ENCODE data around the gene LKAAEAR1. TPM values are rescaled to one million over a fixed set of nuclear protein-coding genes. Genes with fewer than 3 reads are reported as not detected.

LKAAEAR1 gene
- total and polyA plus RNA-seq, 2 of the 4 experiments (the other 2 are of a cell fraction): 0.21 TPM; not detected in 1

- TF ChIP-seq NFE2L2 (IDR thresholded peaks at IDR 0.05; ENCODE audit: low read depth, low read length) (no peak), RCOR1 (IDR thresholded peaks at IDR 0.05; ENCODE audit: insufficient replicate concordance, low read length) (no peak), CHD1 (IDR thresholded peaks at IDR 0.05; ENCODE audit: low read depth, low read length) (no peak), POLR2A (IDR thresholded peaks at IDR 0.05; ENCODE audit: low read depth, low read length) (no peak)
Observed at GRCh38 chr20:64038224-64038564, 46.0 kb downstream of the LKAAEAR1 start (continued).

GRCh38 chr20:64037498-64038213, 46.5 kb downstream of the LKAAEAR1 start:
- Histone ChIP-seq H2AFZ (replicated peaks; ENCODE audit: low read length, poor library complexity) (peak overlapping the region; percentile 49), H3K4me1 (ENCODE audit: control insufficient read depth, insufficient read depth, low read length) (peaks cover 5% of the 10 kb centered on the region; the same call in 1 of the 2 replicates), H3K14ac (replicated peaks; ENCODE audit: low read depth, low read length) (no peak overlapping the region), H3K27ac (ENCODE audit: insufficient read depth, low read length) (no peak overlapping the region), H3K56ac (ENCODE audit: extremely low read depth, insufficient read depth, low read length) (no peak overlapping the region), H2BK120ac (ENCODE audit: low read depth, low read length) (no peak overlapping the region), H3K4me2 (ENCODE audit: low read depth, low read length) (no peak overlapping the region), H4K8ac (ENCODE audit: low read depth in 2 of 2, low read length in 2 of 2) (no peak overlapping the region), H3K4me3 (ENCODE audit: insufficient read depth, low read depth, low read length) (no peak overlapping the region), H3K9ac (ENCODE audit: low read depth, low read length) (no peak overlapping the region), H3K23ac (ENCODE audit: low read depth, low read length) (no peak overlapping the region), H2BK15ac (ENCODE audit: low read depth, low read length) (no peak overlapping the region), H2BK20ac (ENCODE audit: low read depth, low read length) (no peak overlapping the region), H3K9me3 (ENCODE audit: control insufficient read depth, insufficient read depth, low read length) (no peaks in the 10 kb centered on the region), H3K18ac (ENCODE audit: low read depth, low read length) (no peak overlapping the region), H3K79me1 (ENCODE audit: low read depth in 1 of 2, low read length in 2 of 2) (no peaks in the 10 kb centered on the region), H3K27me3 (ENCODE audit: control insufficient read depth, insufficient read depth, low read length) (peaks cover 44% of the 10 kb centered on the region), H4K5ac (ENCODE audit: low read depth, low read length) (no peak overlapping the region), H4K20me1 (ENCODE audit: insufficient read depth, low read length) (peaks cover 5% of the 10 kb centered on the region; the same call in 1 of the 2 replicates), H3K36me3 (ENCODE audit: control insufficient read depth, insufficient read depth, low read length) (peaks cover 10% of the 10 kb centered on the region), H2AK9ac (replicated peaks; ENCODE audit: low read depth, low read length, poor library complexity) (peak overlapping the region; percentile 50), H4K91ac (ENCODE audit: insufficient read depth, low read depth, low read length) (no peak overlapping the region), H3K4ac (ENCODE audit: low read depth, low read length) (no peak overlapping the region), H2AK5ac (ENCODE audit: low read depth, low read length) (no peak overlapping the region), H3K9me1 (ENCODE audit: insufficient read depth, low read length) (no peaks in the 10 kb centered on the region), H2BK5ac (ENCODE audit: low read depth, low read length, poor library complexity, severe bottlenecking) (no peak overlapping the region)
- no TSS peak for BruUV-seq (replicated peaks)
- in situ Hi-C loops (cut with MboI; ENCODE audit: low sequenced_read_pairs): no loop called here
- ATAC-seq (ENCODE audit: low read depth): no peak
- no peak for DNase-seq
- intact Hi-C loops (cut with micrococcal nuclease): loop anchor here (2.0 kb wide), 1 partner anchor 19 kb away; no protein-coding TSS in a partner anchor
- dilution Hi-C loops (cut with HindIII; ENCODE audit: low sequenced_read_pairs, unreplicated experiment): no loop called here
- POLR2A ChIA-PET (ENCODE audit: unreplicated experiment): no interaction called here
- CTCF ChIA-PET: interaction anchor here (0.8 to 1.9 kb wide), 3 partner anchors 10 to 500 kb away, joined by 3 to 6 read pairs (median 3); partner anchors contain the start of gene PTK6
- 13% methylated on average over 24 of the region's 36 CpGs; no CpG with 5 or more reads in 1 of the 2 experiments for WGBS, 2 experiments (ENCODE audit: extremely low coverage in 2 of 2, insufficient read length in 1 of 2)
- TF ChIP-seq RAD21 (IDR thresholded peaks at IDR 0.05; ENCODE audit: low read length): no peak
- no peak for TF ChIP-seq ELK1 (IDR thresholded peaks at IDR 0.05; ENCODE audit: borderline replicate concordance, low read depth, low read length)
- TF ChIP-seq BHLHE40 (IDR thresholded peaks at IDR 0.05; ENCODE audit: low read depth, low read length): no peak
- no peak for TF ChIP-seq CTCF (conservative IDR thresholded peaks at IDR 0.05; ENCODE audit: low read depth, low read length)
- no peak for TF ChIP-seq SMC3 (IDR thresholded peaks at IDR 0.05; ENCODE audit: low read depth, low read length)
- no peak for TF ChIP-seq CEBPB (IDR thresholded peaks at IDR 0.05; ENCODE audit: low read depth, low read length)
- no peak for TF ChIP-seq MAZ (IDR thresholded peaks at IDR 0.05; ENCODE audit: borderline replicate concordance, low read depth, low read length)
- TF ChIP-seq POLR2A (IDR thresholded peaks at IDR 0.05; ENCODE audit: low read depth, low read length): no peak
- TF ChIP-seq USF2 (IDR thresholded peaks at IDR 0.05; ENCODE audit: low read depth, low read length): no peak
- no peak for TF ChIP-seq RFX5 (IDR thresholded peaks at IDR 0.05; ENCODE audit: low read depth, low read length)
